ENCODE results near the gene EXOC5. TPM values are rescaled to one million over a fixed set of nuclear protein-coding genes. Genes with fewer than 3 reads are reported as not detected.

Gene EXOC5
- total RNA-seq, 1 experiment from 2014 or later: 62.4 TPM

- H3K27ac Mint-ChIP-seq (ENCODE audit: unreplicated experiment): no peak overlapping the region
- H3K4me1 Mint-ChIP-seq (ENCODE audit: low read depth, unreplicated experiment): no peaks in the 10 kb centered on the region
- no peaks in the 10 kb centered on the region for H3K27me3 Mint-ChIP-seq (ENCODE audit: unreplicated experiment)
- H3K4me3 Mint-ChIP-seq (ENCODE audit: low read depth, unreplicated experiment): no peak overlapping the region
- CTCF ChIA-PET: no interaction called here
- no peak for DNase-seq
- intact Hi-C loops (cut with micrococcal nuclease; ENCODE audit: unreplicated experiment): no loop called here
- BruUV-seq (replicated peaks): no TSS peak
- H3K9me3 Mint-ChIP-seq (ENCODE audit: low read depth, unreplicated experiment): no peaks in the 10 kb centered on the region
- TF ChIP-seq CTCF (IDR thresholded peaks at IDR 0.05; ENCODE audit: unreplicated experiment): peak; percentile 13
- H3K36me3 Mint-ChIP-seq (ENCODE audit: insufficient read depth, unreplicated experiment): no peaks in the 10 kb centered on the region
These were observed 25.4 kb upstream of the EXOC5 start for GRCh38 chr14:57293866-57294837.

- intact Hi-C loops (cut with micrococcal nuclease; ENCODE audit: unreplicated experiment): no loop called here
- BruUV-seq (replicated peaks): no TSS peak
- H3K36me3 Mint-ChIP-seq (ENCODE audit: insufficient read depth, unreplicated experiment): no peaks in the 10 kb centered on the region
- H3K4me1 Mint-ChIP-seq (ENCODE audit: low read depth, unreplicated experiment): no peaks in the 10 kb centered on the region
- no peak for DNase-seq
- H3K27ac Mint-ChIP-seq (ENCODE audit: unreplicated experiment): no peak overlapping the region
- H3K4me3 Mint-ChIP-seq (ENCODE audit: low read depth, unreplicated experiment): no peak overlapping the region
- CTCF ChIA-PET: no interaction called here
- TF ChIP-seq CTCF (IDR thresholded peaks at IDR 0.05; ENCODE audit: unreplicated experiment): no peak
- H3K27me3 Mint-ChIP-seq (ENCODE audit: unreplicated experiment): no peaks in the 10 kb centered on the region
- H3K9me3 Mint-ChIP-seq (ENCODE audit: low read depth, unreplicated experiment): no peaks in the 10 kb centered on the region
These were observed 23.3 kb upstream of the EXOC5 start for GRCh38 chr14:57291692-57292647.

- BruUV-seq (replicated peaks): no TSS peak
- H3K27me3 Mint-ChIP-seq (ENCODE audit: unreplicated experiment): no peaks in the 10 kb centered on the region
- CTCF ChIA-PET: no interaction called here
- no peaks in the 10 kb centered on the region for H3K9me3 Mint-ChIP-seq (ENCODE audit: low read depth, unreplicated experiment)
- no peaks in the 10 kb centered on the region for H3K4me1 Mint-ChIP-seq (ENCODE audit: low read depth, unreplicated experiment)
- TF ChIP-seq CTCF (IDR thresholded peaks at IDR 0.05; ENCODE audit: unreplicated experiment): no peak
- no peak for DNase-seq
- no peak overlapping the region for H3K27ac Mint-ChIP-seq (ENCODE audit: unreplicated experiment)
- intact Hi-C loops (cut with micrococcal nuclease; ENCODE audit: unreplicated experiment): no loop called here
- H3K36me3 Mint-ChIP-seq (ENCODE audit: insufficient read depth, unreplicated experiment): no peaks in the 10 kb centered on the region
- no peak overlapping the region for H3K4me3 Mint-ChIP-seq (ENCODE audit: low read depth, unreplicated experiment)
These were observed 22.0 kb upstream of the EXOC5 start for GRCh38 chr14:57290751-57291150.

- no peak for TF ChIP-seq CTCF (IDR thresholded peaks at IDR 0.05; ENCODE audit: unreplicated experiment)
- Mint-ChIP-seq H3K27me3 (ENCODE audit: unreplicated experiment) (no peaks in the 10 kb centered on the region), H3K36me3 (ENCODE audit: insufficient read depth, unreplicated experiment) (no peaks in the 10 kb centered on the region), H3K4me1 (ENCODE audit: low read depth, unreplicated experiment) (no peaks in the 10 kb centered on the region), H3K9me3 (ENCODE audit: low read depth, unreplicated experiment) (no peaks in the 10 kb centered on the region), H3K27ac (ENCODE audit: unreplicated experiment) (no peak overlapping the region), H3K4me3 (ENCODE audit: low read depth, unreplicated experiment) (no peak overlapping the region)
- BruUV-seq (replicated peaks): no TSS peak
- no peak for DNase-seq
- CTCF ChIA-PET: no interaction called here
- intact Hi-C loops (cut with micrococcal nuclease; ENCODE audit: unreplicated experiment): no loop called here
These were observed 19.0 kb upstream of the EXOC5 start for GRCh38 chr14:57287745-57288144.
